ENCODE data around the gene LRRC51. TPM values are rescaled to one million over a fixed set of nuclear protein-coding genes. Genes with fewer than 3 reads are reported as not detected.

Gene LRRC51
- total and polyA plus RNA-seq, 8 donors: 6.7 to 29.7 (median 21.2) TPM

- no peak for ATAC-seq
- Histone ChIP-seq H3K27me3 (no peaks in the 10 kb centered on the region), H3K9me3 (no peaks in the 10 kb centered on the region), H3K4me3 (no peak overlapping the region), H3K36me3 (no peaks in the 10 kb centered on the region), H3K27ac (peak overlapping the region in 1 of 2 donors; percentile 65), H3K4me1 (peaks cover 0 to 14% of the 10 kb centered on the region in 2 donors)
- no peak for DNase-seq
- TF ChIP-seq, protein P1, sequence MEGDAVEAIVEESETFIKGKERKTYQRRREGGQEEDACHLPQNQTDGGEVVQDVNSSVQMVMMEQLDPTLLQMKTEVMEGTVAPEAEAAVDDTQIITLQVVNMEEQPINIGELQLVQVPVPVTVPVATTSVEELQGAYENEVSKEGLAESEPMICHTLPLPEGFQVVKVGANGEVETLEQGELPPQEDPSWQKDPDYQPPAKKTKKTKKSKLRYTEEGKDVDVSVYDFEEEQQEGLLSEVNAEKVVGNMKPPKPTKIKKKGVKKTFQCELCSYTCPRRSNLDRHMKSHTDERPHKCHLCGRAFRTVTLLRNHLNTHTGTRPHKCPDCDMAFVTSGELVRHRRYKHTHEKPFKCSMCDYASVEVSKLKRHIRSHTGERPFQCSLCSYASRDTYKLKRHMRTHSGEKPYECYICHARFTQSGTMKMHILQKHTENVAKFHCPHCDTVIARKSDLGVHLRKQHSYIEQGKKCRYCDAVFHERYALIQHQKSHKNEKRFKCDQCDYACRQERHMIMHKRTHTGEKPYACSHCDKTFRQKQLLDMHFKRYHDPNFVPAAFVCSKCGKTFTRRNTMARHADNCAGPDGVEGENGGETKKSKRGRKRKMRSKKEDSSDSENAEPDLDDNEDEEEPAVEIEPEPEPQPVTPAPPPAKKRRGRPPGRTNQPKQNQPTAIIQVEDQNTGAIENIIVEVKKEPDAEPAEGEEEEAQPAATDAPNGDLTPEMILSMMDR (IDR thresholded peaks at IDR 0.05): no peak
- intact Hi-C loops (cut with DNase I): no loop called here
Observed at GRCh38 chr11:72119198-72119597, 38.5 kb downstream of the LRRC51 start.

DNA sequence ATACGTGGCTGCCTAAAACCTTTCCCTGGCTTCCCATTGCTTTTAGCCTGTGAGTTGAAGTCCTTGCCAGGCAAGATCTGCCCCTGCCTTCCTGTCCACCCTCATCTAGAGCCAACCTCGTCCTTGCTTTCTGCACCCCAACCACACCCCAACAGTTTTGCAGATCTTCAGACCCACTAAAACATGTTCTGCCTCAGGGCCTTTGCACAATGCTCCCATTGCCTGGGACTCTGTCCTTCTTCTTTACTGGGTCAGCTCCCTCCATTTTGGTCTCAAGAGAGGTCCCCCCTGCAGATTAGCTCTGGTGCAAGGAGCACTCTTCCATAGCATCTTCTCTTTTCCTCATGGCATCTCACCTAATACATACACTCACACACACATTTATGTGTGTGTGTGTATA, 40.3 kb downstream of the LRRC51 start:
- ATAC-seq (no peak), DNase-seq (no peak)
- TF ChIP-seq, protein P1 (IDR thresholded peaks at IDR 0.05): no peak
- no peak overlapping the region for H3K27ac ChIP-seq
- no peaks in the 10 kb centered on the region for H3K36me3 ChIP-seq
- intact Hi-C loops (cut with DNase I): no loop called here
- H3K4me3 ChIP-seq: no peak overlapping the region
- H3K27me3 ChIP-seq: no peaks in the 10 kb centered on the region
- no peaks in the 10 kb centered on the region for H3K9me3 ChIP-seq
- H3K4me1 ChIP-seq: peaks cover 0 to 19% of the 10 kb centered on the region in 2 donors

- H3K36me3 ChIP-seq: no peaks in the 10 kb centered on the region
- intact Hi-C loops (cut with DNase I): no loop called here
- H3K4me1 ChIP-seq: peaks cover 0 to 19% of the 10 kb centered on the region in 2 donors
- ATAC-seq: no peak
- DNase-seq: no peak
- no peak overlapping the region for H3K4me3 ChIP-seq
- H3K27me3 ChIP-seq: no peaks in the 10 kb centered on the region
- H3K27ac ChIP-seq: no peak overlapping the region
- H3K9me3 ChIP-seq: no peaks in the 10 kb centered on the region
- TF ChIP-seq, protein P1 (IDR thresholded peaks at IDR 0.05): no peak
Observed at GRCh38 chr11:72122607-72123006, 42.0 kb downstream of the LRRC51 start.

DNA sequence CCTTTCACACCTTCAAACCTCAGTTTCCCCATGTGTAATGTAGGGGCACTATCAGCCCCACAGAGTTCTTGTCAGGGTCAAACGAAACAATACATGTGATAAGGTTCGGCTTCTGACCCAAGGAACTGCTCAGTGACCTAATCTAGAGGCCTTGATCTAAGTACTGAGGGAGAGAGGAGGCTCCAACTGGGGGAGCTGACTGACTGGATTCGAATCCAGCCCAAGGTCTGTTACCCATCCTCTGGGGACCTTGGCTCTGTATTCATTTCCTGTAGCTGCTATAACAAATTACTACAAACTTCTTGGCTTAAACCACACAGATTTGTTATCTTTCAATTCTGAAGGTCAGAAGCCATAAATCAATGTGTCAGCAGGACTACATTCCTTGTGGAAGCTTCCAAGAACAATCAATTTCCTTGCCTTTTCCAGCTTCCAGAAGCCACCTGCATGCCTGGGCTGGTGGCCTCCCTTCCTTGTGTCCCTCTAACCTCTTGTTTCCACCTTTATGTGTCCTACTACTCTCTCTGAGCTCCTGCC, 42.5 kb downstream of the LRRC51 start:
- H3K4me1 ChIP-seq: peaks cover 0 to 19% of the 10 kb centered on the region in 2 donors
- ATAC-seq (no peak), DNase-seq (no peak)
- H3K4me3 ChIP-seq: no peak overlapping the region
- H3K36me3 ChIP-seq: no peaks in the 10 kb centered on the region
- TF ChIP-seq, protein P1 (IDR thresholded peaks at IDR 0.05): no peak
- H3K27me3 ChIP-seq: no peaks in the 10 kb centered on the region
- intact Hi-C loops (cut with DNase I): no loop called here
- peaks cover 0 to 4% of the 10 kb centered on the region in 2 donors for H3K9me3 ChIP-seq
- no peak overlapping the region for H3K27ac ChIP-seq

DNA sequence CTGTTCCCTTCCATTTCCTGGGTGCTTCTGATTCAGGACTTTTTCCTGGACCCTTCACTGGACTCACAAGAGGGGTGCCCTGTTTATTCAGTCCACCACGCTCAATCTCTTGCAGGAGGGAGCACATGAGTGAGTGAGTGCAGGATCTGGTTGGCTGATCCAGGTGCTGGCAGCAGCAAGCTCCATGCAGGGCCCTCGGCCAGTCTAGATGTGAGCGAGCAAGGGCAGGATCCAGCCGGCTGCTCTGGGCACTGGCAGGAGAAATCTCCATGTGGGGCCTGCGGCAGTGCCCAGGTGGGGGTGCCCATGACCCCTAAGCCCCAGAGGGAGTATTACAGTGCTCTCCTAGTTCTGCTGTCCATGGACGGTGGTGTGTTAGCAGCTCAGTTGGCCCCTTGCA, 43.4 kb downstream of the LRRC51 start:
- peak overlapping the region in 1 of 2 donors; percentile 42 for H3K27ac ChIP-seq
- no peaks in the 10 kb centered on the region for H3K36me3 ChIP-seq
- H3K4me1 ChIP-seq: peaks cover 0 to 14% of the 10 kb centered on the region in 2 donors
- no peaks in the 10 kb centered on the region for H3K27me3 ChIP-seq
- TF ChIP-seq, protein P1 (IDR thresholded peaks at IDR 0.05): no peak
- DNase-seq: peak in 1 of 4 donors; percentile 67
- peaks cover 0 to 6% of the 10 kb centered on the region in 2 donors for H3K9me3 ChIP-seq
- ATAC-seq: no peak
- no peak overlapping the region for H3K4me3 ChIP-seq
- intact Hi-C loops (cut with DNase I): no loop called here
